Prostate gland (tissue), 2 donors: ENCODE results near the gene RNF113B.
A peak's percentile ranks its signal among the peaks of the same experiment; 100 is the strongest.

Experiments used
- POLR2A ChIP-seq: fragments of 450-650 bp; IDR thresholded peaks from one replicate; pipeline ENCODE4 v1.6.1; 2016; ENCODE audit warnings: antibody characterized with exemption, mild to moderate bottlenecking
- TF ChIP-seq, protein P1 (sequence below), 4 experiments: fragments of 200-600 bp in 2 of 4; fragments of 450-650 bp in 2 of 4; sonication (generic) in 2 of 4; IDR thresholded peaks; 1 replicate in 3 of 4; 2 replicates in 1 of 4; pipeline ENCODE4 v1.5.1; 2016 to 2019; ENCODE audit warnings: antibody characterized with exemption in 4 of 4, mild to moderate bottlenecking in 2 of 4, moderate library complexity in 2 of 4

DNA sequence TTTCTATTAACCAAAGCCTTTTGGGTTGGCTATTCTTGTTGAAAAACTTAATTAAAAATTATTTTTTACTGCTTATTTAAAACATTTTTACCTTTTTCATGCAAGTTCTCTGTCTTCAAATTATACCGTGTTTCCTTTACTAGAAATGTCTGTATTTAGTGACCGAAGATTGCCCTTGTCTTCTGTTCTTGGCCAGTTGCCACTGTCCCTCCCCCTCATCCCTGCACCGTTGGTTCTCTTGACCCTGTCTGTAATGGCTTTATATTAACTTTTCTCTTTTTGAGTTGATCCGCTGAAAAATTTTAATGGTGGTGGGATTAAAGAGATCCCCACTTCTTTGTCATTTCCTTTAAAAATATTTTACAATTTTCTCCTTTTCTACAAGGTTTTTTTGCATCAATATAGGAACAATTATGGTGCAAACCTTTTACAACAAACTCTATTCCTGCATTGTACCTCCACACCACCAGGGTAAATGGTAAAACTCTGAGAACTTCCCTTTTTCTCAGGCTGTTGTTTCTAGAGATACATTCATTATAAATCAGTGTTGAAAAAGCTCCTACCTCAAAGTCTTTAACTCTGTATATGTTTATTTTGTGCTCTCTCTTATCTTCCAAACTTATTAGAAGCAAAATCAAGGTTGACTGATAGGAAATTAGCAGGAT, 12.9 kb upstream of the RNF113B start:
- no peak for TF ChIP-seq POLR2A
- TF ChIP-seq, protein P1, sequence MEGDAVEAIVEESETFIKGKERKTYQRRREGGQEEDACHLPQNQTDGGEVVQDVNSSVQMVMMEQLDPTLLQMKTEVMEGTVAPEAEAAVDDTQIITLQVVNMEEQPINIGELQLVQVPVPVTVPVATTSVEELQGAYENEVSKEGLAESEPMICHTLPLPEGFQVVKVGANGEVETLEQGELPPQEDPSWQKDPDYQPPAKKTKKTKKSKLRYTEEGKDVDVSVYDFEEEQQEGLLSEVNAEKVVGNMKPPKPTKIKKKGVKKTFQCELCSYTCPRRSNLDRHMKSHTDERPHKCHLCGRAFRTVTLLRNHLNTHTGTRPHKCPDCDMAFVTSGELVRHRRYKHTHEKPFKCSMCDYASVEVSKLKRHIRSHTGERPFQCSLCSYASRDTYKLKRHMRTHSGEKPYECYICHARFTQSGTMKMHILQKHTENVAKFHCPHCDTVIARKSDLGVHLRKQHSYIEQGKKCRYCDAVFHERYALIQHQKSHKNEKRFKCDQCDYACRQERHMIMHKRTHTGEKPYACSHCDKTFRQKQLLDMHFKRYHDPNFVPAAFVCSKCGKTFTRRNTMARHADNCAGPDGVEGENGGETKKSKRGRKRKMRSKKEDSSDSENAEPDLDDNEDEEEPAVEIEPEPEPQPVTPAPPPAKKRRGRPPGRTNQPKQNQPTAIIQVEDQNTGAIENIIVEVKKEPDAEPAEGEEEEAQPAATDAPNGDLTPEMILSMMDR (IDR thresholded peaks at IDR 0.05) = peak in 1 of 4 experiments; percentile 5
